GM12891 (cell line): Measurements from ENCODE around the gene TCP1.

Experiments used
- DNase-seq: peaks from one replicate; pipeline ENCODE4 v3.0.0; 2011; ENCODE audit warnings: low spot score; ENCODE audit not compliant: insufficient read length
- FAIRE-seq: peaks from 2 replicates; lab custom pipeline; 2011; peaks lifted over from hg19 to GRCh38; lab: Jason Lieb, UNC
- PAX5 ChIP-seq: IDR thresholded peaks from 2 replicates; pipeline ENCODE4 v1.6.1; 2011; ENCODE audit warnings: low read length, moderate library complexity, mild to moderate bottlenecking; ENCODE audit not compliant: insufficient read depth, severe bottlenecking
- POLR2A ChIP-seq: IDR thresholded peaks from 2 replicates; pipeline ENCODE4 v1.6.1; 2011; ENCODE audit warnings: low read depth, low read length, control low read depth
- POLR2AphosphoS5 ChIP-seq: IDR thresholded peaks from 2 replicates; pipeline ENCODE4 v1.6.1; 2011; ENCODE audit warnings: low read depth, low read length, control low read depth
- POU2F2 ChIP-seq: IDR thresholded peaks from 2 replicates; pipeline ENCODE4 v1.6.1; 2011; ENCODE audit warnings: low read depth, mild to moderate bottlenecking, control low read depth, low read length, moderate library complexity
- SPI1 ChIP-seq: IDR thresholded peaks from 2 replicates; pipeline ENCODE4 v1.6.1; 2011; ENCODE audit warnings: low read depth, low read length, control low read depth
- TAF1 ChIP-seq: IDR thresholded peaks from 2 replicates; pipeline ENCODE4 v1.6.1; 2011; ENCODE audit warnings: low read depth, low read length, control low read depth

TCP1 gene

GRCh38 chr6:159778542-159779103 is 10.8 kb downstream of the TCP1 start:
- DNase-seq (no peak), FAIRE-seq (no peak)
- TF ChIP-seq TAF1 (no peak), SPI1 (no peak)

DNA sequence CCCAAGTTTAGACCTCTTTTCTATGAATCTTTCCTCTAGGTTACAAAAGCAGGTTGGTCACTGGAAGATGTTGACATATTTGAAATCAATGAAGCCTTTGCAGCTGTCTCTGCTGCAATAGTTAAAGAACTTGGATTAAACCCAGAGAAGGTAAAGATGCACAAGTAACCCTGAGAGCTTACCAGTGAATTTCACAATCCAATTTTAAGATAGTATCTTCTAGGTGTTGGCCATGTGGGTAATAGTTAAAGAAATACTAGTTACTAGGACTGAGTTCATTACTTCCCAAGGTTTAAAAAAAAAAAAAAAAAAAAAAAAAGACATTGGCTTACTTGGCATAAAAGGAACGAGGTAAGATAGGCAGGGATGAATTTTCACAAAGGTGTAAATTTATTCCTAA is 11.3 kb downstream of the TCP1 start:
- FAIRE-seq = no peak
- DNase-seq = no peak
- no peak for TF ChIP-seq SPI1
- TF ChIP-seq POLR2AphosphoS5 = no peak; the same call in 1 of the 2 replicates
- TF ChIP-seq PAX5 = no peak
- no peak for TF ChIP-seq POU2F2
- TF ChIP-seq POLR2A = no peak
- no peak for TF ChIP-seq TAF1

GRCh38 chr6:159777240-159777904 is 12.0 kb downstream of the TCP1 start:
- no peak for DNase-seq
- FAIRE-seq = no peak
- TF ChIP-seq TAF1 (no peak), POLR2A (peak; percentile 65; the same call in 1 of the 2 replicates), POLR2AphosphoS5 (peak; percentile 54; the same call in 1 of the 2 replicates), PAX5 (no peak), POU2F2 (no peak), SPI1 (no peak)

DNA sequence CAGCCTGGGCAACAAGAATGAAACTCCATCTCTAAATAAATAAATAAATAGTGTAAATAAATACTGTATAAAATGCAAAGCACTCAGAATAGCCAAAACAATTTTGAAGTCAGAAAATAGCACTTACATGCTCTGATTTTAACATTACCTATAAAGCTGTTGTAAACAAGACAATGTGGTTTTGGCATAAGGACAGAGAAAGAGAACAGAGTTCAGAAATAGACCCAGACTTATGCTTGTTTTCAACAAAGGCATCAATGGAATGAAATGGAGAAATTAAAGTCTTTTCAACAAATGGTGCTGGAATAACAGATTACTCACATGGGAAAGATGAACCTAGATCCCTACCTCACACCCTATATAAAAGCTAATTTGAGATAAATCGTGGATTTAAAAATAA is 17.2 kb downstream of the TCP1 start:
- DNase-seq (no peak), FAIRE-seq (no peak)
- TF ChIP-seq POU2F2 (no peak), POLR2AphosphoS5 (no peak), SPI1 (no peak), TAF1 (no peak), POLR2A (no peak), PAX5 (no peak)

GRCh38 chr6:159769470-159769869 is 19.9 kb downstream of the TCP1 start:
- no peak for FAIRE-seq

GRCh38 chr6:159766906-159767305 is 22.5 kb downstream of the TCP1 start:
- no peak for FAIRE-seq
- TF ChIP-seq POLR2A = no peak
- TF ChIP-seq PAX5 = no peak
- TF ChIP-seq POU2F2 = no peak
- TF ChIP-seq TAF1 = no peak
- no peak for DNase-seq

More at GRCh38 chr6:159769470-159769869, 19.9 kb downstream of the TCP1 start:
- TF ChIP-seq POLR2A (no peak), POLR2AphosphoS5 (no peak), SPI1 (no peak), PAX5 (no peak), POU2F2 (no peak), TAF1 (no peak)
- no peak for DNase-seq

- FAIRE-seq (no peak), DNase-seq (peak; percentile 25)
- 0 out of 2 replicates have a peak, but pooled peaks have one; percentile 9 for TF ChIP-seq TAF1
- no peak for TF ChIP-seq SPI1
- no peak for TF ChIP-seq POLR2A
- TF ChIP-seq POLR2AphosphoS5 = no peak
- 0 out of 2 replicates have a peak, but pooled peaks have one; percentile 29 for TF ChIP-seq POU2F2
- no peak for TF ChIP-seq PAX5
These were observed 26.6 kb downstream of the TCP1 start for GRCh38 chr6:159762681-159763293.

DNA sequence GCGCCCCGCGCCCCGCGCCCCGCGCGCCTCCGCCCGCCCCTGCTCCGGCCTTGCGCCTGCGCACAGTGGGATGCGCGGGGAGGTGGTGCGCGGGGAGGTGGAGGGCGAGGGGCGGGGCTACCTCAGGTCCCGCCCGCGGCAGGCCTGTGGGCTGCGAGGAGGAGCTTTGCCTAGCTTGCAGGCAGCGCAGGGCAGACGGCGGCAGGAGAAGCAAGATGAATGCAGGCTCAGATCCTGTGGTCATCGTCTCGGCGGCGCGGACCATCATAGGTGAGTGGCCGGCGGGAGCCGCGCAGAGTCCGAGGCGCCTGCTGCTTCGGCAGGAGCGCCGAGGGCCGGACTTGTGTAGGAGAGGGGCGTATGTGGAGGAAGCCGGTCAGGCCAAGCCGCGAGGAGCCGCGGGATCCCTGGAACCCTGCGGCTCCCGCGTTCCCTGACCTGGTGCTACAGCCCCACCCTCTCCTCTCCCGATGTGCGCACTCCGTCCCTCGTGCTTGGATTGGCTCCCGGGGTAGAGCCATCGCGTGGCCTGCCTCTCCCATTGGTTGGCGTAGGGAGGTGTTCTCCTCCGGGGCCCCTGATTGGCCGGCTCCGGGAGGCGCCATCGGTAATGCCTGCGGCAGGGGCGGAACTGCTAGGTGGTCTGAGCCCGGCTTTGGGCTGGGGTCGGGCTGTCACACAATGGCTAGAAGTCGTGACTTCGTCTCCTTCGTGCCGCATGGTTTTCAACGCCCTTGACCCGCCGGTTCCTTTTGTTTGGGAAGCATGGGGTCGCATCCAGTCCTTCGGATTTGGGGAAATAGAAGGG is 27.3 kb downstream of the TCP1 start, which contains the start of gene ACAT2:
Gene ACAT2, plus strand, starts transcription at position 173 of the 808 bp plus-strand sequence. Its CDS starts 43 bp downstream, at position 216.
- FAIRE-seq (peak; percentile 99), DNase-seq (peak; percentile 96)
- TF ChIP-seq SPI1 (peak; percentile 49), TAF1 (peak; percentile 14; the same call in 1 of the 2 replicates), POLR2A (peak; percentile 76; the same call in 1 of the 2 replicates), POLR2AphosphoS5 (peak; percentile 57; the same call in 1 of the 2 replicates), POU2F2 (no peak; the same call in 1 of the 2 replicates), PAX5 (no peak)

DNA sequence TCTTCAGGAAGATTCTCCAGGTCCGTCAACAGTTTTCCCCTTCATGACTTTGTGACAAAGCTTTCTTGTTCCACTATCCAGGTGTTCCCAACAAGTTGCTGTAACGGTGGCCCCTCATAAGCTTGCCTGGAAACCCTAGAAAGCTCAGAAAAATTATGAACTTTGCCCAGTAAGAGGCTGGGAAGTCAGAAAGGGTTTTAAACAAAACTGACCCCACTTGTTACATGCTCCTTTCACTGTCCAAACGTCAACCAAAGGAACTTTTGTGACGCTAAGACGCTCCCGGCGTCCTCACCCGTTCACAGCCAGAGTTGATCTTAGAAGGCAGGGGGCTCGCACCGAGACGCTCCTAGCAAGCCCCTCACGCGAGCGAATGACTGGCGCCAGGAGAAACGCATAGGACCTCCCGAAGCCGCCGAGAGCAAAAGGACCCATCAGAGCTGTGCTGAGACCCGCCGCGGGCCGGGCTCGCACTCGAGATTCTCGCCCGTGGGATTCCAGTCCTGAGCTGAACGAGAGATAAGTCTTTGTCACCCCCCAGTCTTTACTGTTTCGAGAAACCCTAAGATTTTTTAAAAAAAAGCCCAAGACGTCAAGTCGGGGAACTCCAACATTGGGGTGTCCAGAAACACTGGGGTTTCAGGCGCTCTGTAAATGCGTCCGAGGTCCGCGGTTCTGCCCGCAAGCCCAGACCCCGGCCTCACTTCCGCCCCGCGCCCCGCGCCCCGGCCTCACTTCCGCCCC is 28.1 kb downstream of the TCP1 start:
- peak; percentile 8 for DNase-seq
- no peak for FAIRE-seq
- TF ChIP-seq POLR2AphosphoS5 (no peak), SPI1 (0 out of 2 replicates have a peak, but pooled peaks have one; percentile 13), POLR2A (no peak)
